Adrenal gland (tissue), 12 donors: ENCODE data around the gene BICDL1. TPM values are rescaled to one million over a fixed set of nuclear protein-coding genes. Genes with fewer than 3 reads are reported as not detected.

ENCODE experiments used
- DNase-seq, 7 donors: peaks; one replicate each; pipeline ENCODE4 v3.0.0-alpha.2; 2019 to 2020
- H3K27ac ChIP-seq, 5 donors: fragments of 200-600 bp; sonication (generic) in 4 of 5; 1 replicate in 3 of 5; 2 replicates in 2 of 5; pipeline versions ENCODE4 v1.5.1 to v1.8.0; 2016 to 2020; ENCODE audit warnings: mild to moderate bottlenecking in 1 of 5
- H3K27me3 ChIP-seq: fragments of 200-600 bp; 2 replicates; pipeline ENCODE4 v1.8.0; 2021
- H3K36me3 ChIP-seq, 2 donors: fragments of 200-600 bp; replicated peaks in 1 of 2; 1 replicate in 1 of 2; 2 replicates in 1 of 2; pipeline versions ENCODE4 v1.5.1 to v1.8.0; 2018 to 2022
- H3K4me1 ChIP-seq, 2 donors: fragments of 200-600 bp; replicated peaks in 1 of 2; 1 replicate in 1 of 2; 2 replicates in 1 of 2; pipeline versions ENCODE4 v1.5.1 to v1.8.0; 2018 to 2021
- H3K4me3 ChIP-seq, 4 donors: fragments of 200-600 bp; sonication (generic) in 3 of 4; one replicate each; pipeline ENCODE4 v1.5.1; 2016 to 2018
- H3K9me3 ChIP-seq, 3 donors: fragments of 200-600 bp; sonication (generic) in 1 of 3; replicated peaks in 1 of 3; 1 replicate in 2 of 3; 2 replicates in 1 of 3; pipeline versions ENCODE4 v1.5.1 to v1.8.0; 2016 to 2021
- POLR2A ChIP-seq, 2 donors: fragments of 450-650 bp; IDR thresholded peaks; one replicate each; pipeline ENCODE4 v1.6.1; 2017; ENCODE audit warnings: antibody characterized with exemption in 2 of 2, mild to moderate bottlenecking in 2 of 2, moderate library complexity in 1 of 2
- WGBS, 4 donors: extraction: QIAGEN DNeasy Blood & Tissue Kit in 2 of 4; methylation state at CpG; one replicate each; pipeline versions ENCODE4 v1.1.5 to v1.1.7; 2013 to 2017; 5-methylcytosine and 5-hydroxymethylcytosine counted together
- intact Hi-C, 2 donors: fragments of 100-400 bp; cut with DNase I; formaldehyde crosslinking; loops; one replicate each; pipeline versions ENCODE4 v1.14.1 to v1.15.0; 2022 to 2023
- polyA plus RNA-seq, 3 donors: library from polyadenylated mRNA; stranded (reverse); fragments of 200-250 nt in 2 of 3; fragments of 350-450 nt in 1 of 3; fragmentation: Illumina TruSeq in 1 of 3; extraction: RNeasy Lipid Tissue Mini Kit (QIAGEN cat#74804) in 1 of 3; gene quantifications; one replicate each; pipeline ENCODE4 v1.2.3, GENCODE V29; 2013 to 2014
- total RNA-seq, 9 donors: library from RNA; depleted of rRNA in 4 of 9; stranded (reverse); fragments of >200 nt in 4 of 9; fragments of 120-200 nt in 1 of 9; fragmentation: NEBNext Ultra II Directional in 1 of 9; extraction: Animal tissue kit (Norgen Biotek cat#: 25700) in 1 of 9; gene quantifications; one replicate each; pipeline versions ENCODE4 v1.1.0 to v1.2.4, GENCODE V29; 2013 to 2023
- TF ChIP-seq, protein P1 (sequence below), 6 experiments: fragments of 450-650 bp in 4 of 6; fragments of 200-600 bp in 2 of 6; sonication (generic) in 1 of 6; IDR thresholded peaks; 1 replicate in 5 of 6; 2 replicates in 1 of 6; pipeline versions ENCODE4 v1.5.1 to v1.8.0; 2016 to 2021; ENCODE audit warnings: antibody characterized with exemption in 6 of 6, mild to moderate bottlenecking in 2 of 6, moderate library complexity in 1 of 6
- donor health status: healthy with polysubstance abuse.
- donor health status: Bipolar disorder and iron deficiency.
- donor health status: DM: yes; HTN: yes; CAD: no.
- donor health status: DM: no; HTN: no; CAD: no.
- donor health status: DM: no; HTN: no; CAD: no.
- donor health status: DM: yes; HTN: yes; CAD: no.

Gene BICDL1
- total and polyA plus RNA-seq, 12 donors, result 0.35 to 24.0 (median 2.7) TPM

DNA sequence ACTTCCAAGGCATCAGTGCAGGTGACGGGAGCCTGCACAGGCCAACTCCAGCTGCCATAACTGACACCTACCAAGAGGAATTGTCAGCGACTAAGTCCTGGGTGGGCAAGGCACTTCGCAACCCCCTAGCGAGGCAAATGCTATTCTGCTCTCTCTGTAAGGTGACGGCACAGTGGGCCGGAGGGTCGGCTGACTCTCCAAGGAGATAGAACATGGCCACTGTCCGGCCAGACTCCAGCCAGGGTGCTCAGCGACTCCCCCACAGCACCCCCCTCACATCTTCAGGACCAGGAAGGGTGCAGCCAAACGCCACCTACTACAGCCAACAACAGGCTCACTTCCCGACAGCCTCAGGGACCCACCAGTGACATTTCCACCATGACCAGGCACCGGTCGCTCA lies 114.3 kb downstream of the BICDL1 start:
- no peak for DNase-seq
- H3K4me3 ChIP-seq, result no peak overlapping the region
- H3K36me3 ChIP-seq, result peaks cover 0 to 31% of the 10 kb centered on the region in 2 donors
- no peak overlapping the region for H3K27ac ChIP-seq
- peaks cover 23 to 28% of the 10 kb centered on the region in 2 donors for H3K4me1 ChIP-seq
- H3K9me3 ChIP-seq, result no peaks in the 10 kb centered on the region
- intact Hi-C loops, result no loop called here
- 95 to 100% (median 96%) methylated on average over 6 to 13 of the region's 13 CpGs for WGBS, 4 donors
- TF ChIP-seq, protein P1, sequence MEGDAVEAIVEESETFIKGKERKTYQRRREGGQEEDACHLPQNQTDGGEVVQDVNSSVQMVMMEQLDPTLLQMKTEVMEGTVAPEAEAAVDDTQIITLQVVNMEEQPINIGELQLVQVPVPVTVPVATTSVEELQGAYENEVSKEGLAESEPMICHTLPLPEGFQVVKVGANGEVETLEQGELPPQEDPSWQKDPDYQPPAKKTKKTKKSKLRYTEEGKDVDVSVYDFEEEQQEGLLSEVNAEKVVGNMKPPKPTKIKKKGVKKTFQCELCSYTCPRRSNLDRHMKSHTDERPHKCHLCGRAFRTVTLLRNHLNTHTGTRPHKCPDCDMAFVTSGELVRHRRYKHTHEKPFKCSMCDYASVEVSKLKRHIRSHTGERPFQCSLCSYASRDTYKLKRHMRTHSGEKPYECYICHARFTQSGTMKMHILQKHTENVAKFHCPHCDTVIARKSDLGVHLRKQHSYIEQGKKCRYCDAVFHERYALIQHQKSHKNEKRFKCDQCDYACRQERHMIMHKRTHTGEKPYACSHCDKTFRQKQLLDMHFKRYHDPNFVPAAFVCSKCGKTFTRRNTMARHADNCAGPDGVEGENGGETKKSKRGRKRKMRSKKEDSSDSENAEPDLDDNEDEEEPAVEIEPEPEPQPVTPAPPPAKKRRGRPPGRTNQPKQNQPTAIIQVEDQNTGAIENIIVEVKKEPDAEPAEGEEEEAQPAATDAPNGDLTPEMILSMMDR (IDR thresholded peaks at IDR 0.05), result no peak
- TF ChIP-seq POLR2A (IDR thresholded peaks at IDR 0.05), result no peak
- no peaks in the 10 kb centered on the region for H3K27me3 ChIP-seq

DNA sequence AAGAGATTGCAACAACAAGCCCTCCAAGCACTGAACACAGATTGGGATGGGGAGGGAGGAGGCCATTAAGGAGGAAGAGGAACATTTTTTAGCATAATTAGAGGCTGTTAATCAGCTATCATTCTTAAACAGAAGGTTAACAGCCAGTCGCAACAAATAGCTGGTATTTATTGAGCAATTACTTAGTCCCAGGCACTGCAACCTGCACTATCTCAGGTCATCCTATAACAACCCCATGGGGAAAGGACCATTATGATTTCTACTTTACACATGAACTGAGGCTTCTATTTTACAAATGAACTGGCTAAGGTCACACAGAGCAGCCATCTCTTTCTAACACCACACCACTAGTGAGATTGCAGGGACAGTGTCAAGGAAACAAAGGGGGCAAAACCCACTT lies 117.1 kb downstream of the BICDL1 start:
- DNase-seq, result no peak
- Histone ChIP-seq H3K4me1 (peaks cover 13 to 36% of the 10 kb centered on the region in 2 donors), H3K36me3 (peaks cover 0 to 20% of the 10 kb centered on the region in 2 donors), H3K27me3 (no peaks in the 10 kb centered on the region), H3K9me3 (no peaks in the 10 kb centered on the region), H3K27ac (no peak overlapping the region), H3K4me3 (no peak overlapping the region)
- TF ChIP-seq, protein P1 (IDR thresholded peaks at IDR 0.05), result no peak
- no peak for TF ChIP-seq POLR2A (IDR thresholded peaks at IDR 0.05)
- whole genome bisulfite sequencing, 4 donors, result 80 to 94% (median 91%) methylated on average over 1 of the region's 1 CpG
- intact Hi-C loops, result no loop called here

DNA sequence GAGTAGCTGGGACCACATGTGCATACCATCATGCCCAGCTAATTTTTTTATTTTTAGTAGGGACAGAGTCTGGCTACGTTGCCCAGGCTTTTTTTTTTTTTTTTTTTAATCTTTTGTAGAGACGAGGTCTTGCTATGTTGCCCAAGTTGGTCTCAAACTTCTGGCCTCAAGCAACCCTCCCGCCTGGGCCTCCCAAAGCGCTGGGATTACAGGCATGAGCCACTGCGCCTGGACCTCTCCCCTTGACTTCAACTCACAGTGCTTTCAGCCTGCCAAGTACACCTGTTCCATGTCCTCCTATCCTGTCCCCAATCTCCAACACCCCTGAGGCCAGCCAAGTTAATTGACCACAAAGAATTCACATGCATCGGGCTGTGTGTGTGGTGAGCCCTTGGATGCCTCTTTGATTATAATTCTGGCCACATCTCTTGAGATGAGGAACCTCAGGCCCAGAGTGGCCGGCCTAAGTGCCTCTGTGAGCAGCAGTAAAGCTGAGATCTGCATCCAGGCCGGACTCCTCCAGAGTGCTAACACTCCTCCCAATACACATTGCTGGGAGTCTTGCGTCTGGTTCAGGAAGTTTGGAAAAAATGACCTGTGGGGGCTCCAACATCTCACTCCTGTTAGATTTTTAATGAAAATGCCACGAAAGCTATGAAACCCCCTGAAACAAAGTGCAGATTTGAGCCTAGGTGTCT lies 120.7 kb downstream of the BICDL1 start:
- 76 to 88% (median 85%) methylated on average over 8 to 10 of the region's 10 CpGs for WGBS, 4 donors
- peaks cover 0 to 41% of the 10 kb centered on the region in 2 donors for H3K4me1 ChIP-seq
- peaks cover 0 to 11% of the 10 kb centered on the region in 2 donors for H3K36me3 ChIP-seq

More for the DNA sequence above, 120.7 kb downstream of the BICDL1 start:
- TF ChIP-seq, protein P1 (IDR thresholded peaks at IDR 0.05), result no peak
- TF ChIP-seq POLR2A (IDR thresholded peaks at IDR 0.05), result no peak
- Histone ChIP-seq H3K4me3 (no peak overlapping the region), H3K27me3 (no peaks in the 10 kb centered on the region), H3K27ac (no peak overlapping the region), H3K9me3 (no peaks in the 10 kb centered on the region)
- intact Hi-C loops, result no loop called here
- DNase-seq, result no peak
